Tibial nerve (tissue), 4 donors: ENCODE data around the gene RASA1. TPM values are rescaled to one million over a fixed set of nuclear protein-coding genes. Genes with fewer than 3 reads are reported as not detected.

Experiments used
- DNase-seq, 2 donors: peaks; one replicate each; pipeline ENCODE4 v3.0.0-alpha.2; 2019; ENCODE audit warnings: low spot score in 2 of 2
- H3K27ac ChIP-seq, 4 donors: fragments of 200-600 bp; sonication (generic) in 3 of 4; one replicate each; pipeline ENCODE4 v1.5.1; 2017 to 2019; ENCODE audit warnings: mild to moderate bottlenecking in 1 of 4
- H3K27me3 ChIP-seq, 2 donors: fragments of 200-600 bp; sonication (generic) in 1 of 2; one replicate each; pipeline versions ENCODE4 v1.5.1 to v1.6.0; 2017 to 2019
- H3K36me3 ChIP-seq, 3 donors: fragments of 200-600 bp; sonication (generic); one replicate each; pipeline ENCODE4 v1.5.1; 2018 to 2019
- H3K4me1 ChIP-seq, 4 donors: fragments of 200-600 bp; sonication (generic) in 3 of 4; one replicate each; pipeline ENCODE4 v1.5.1; 2017 to 2019
- H3K4me3 ChIP-seq, 4 donors: fragments of 200-600 bp; sonication (generic) in 3 of 4; one replicate each; pipeline ENCODE4 v1.5.1; 2017 to 2019; ENCODE audit warnings: mild to moderate bottlenecking in 1 of 4, moderate library complexity in 1 of 4
- H3K9me3 ChIP-seq, 4 donors: fragments of 200-600 bp; sonication (generic) in 3 of 4; one replicate each; pipeline ENCODE4 v1.5.1; 2017 to 2019
- EP300 ChIP-seq, 2 donors: sonication (generic); formaldehyde crosslinking; IDR thresholded peaks; one replicate each; pipeline ENCODE4 v1.6.1; 2017; ENCODE audit warnings: antibody characterized with exemption in 2 of 2, mild to moderate bottlenecking in 1 of 2
- POLR2A ChIP-seq, 2 donors: fragments of 450-650 bp; IDR thresholded peaks; one replicate each; pipeline ENCODE4 v1.6.1; 2017; ENCODE audit warnings: antibody characterized with exemption in 2 of 2, mild to moderate bottlenecking in 2 of 2, moderate library complexity in 2 of 2
- WGBS, 2 donors: methylation state at CpG; one replicate each; pipeline ENCODE4 v1.1.5; 2018; 5-methylcytosine and 5-hydroxymethylcytosine counted together
- total RNA-seq, 4 donors: library from RNA; depleted of rRNA; stranded (reverse); fragments of >200 nt; gene quantifications; one replicate each; pipeline ENCODE4 v1.1.0, GENCODE V29; 2016
- TF ChIP-seq, protein P1 (sequence below), 5 experiments: fragments of 200-600 bp in 3 of 5; fragments of 450-650 bp in 2 of 5; sonication (generic) in 3 of 5; IDR thresholded peaks; one replicate each; pipeline ENCODE4 v1.5.1; 2016 to 2019; ENCODE audit warnings: antibody characterized with exemption in 5 of 5, mild to moderate bottlenecking in 3 of 5, moderate library complexity in 2 of 5

The RASA1 gene
- total RNA-seq, 4 donors from 2014 or later: 26.9 to 40.6 (median 33.7) TPM

DNA sequence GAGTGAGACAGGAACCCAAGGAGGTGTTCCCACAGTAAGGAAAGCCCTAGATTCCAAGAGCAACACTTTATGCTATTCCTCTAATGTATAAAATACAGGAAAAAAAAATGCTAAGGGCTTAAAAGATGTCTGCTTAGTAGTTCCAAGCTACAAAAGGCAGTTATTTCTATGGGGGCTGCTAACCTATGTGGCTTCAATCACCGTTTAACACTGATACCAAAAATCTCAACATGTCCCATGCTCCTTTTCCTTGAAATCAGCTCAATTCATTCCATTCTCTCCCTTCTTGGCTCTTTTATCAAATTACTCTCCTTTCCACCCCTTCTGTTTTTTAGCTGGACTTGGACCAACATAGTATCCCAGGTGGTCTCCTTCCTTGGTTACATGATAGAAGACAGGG is 124.5 kb downstream of the RASA1 start:
- H3K27ac ChIP-seq: peak overlapping the region in 1 of 4 donors; percentile 66
- H3K36me3 ChIP-seq: peaks cover 0 to 81% (median 4%) of the 10 kb centered on the region in 3 donors
- TF ChIP-seq EP300 (IDR thresholded peaks at IDR 0.05) (peak in 1 of 2 donors; percentile 21), POLR2A (IDR thresholded peaks at IDR 0.05) (no peak)
- TF ChIP-seq, protein P1, sequence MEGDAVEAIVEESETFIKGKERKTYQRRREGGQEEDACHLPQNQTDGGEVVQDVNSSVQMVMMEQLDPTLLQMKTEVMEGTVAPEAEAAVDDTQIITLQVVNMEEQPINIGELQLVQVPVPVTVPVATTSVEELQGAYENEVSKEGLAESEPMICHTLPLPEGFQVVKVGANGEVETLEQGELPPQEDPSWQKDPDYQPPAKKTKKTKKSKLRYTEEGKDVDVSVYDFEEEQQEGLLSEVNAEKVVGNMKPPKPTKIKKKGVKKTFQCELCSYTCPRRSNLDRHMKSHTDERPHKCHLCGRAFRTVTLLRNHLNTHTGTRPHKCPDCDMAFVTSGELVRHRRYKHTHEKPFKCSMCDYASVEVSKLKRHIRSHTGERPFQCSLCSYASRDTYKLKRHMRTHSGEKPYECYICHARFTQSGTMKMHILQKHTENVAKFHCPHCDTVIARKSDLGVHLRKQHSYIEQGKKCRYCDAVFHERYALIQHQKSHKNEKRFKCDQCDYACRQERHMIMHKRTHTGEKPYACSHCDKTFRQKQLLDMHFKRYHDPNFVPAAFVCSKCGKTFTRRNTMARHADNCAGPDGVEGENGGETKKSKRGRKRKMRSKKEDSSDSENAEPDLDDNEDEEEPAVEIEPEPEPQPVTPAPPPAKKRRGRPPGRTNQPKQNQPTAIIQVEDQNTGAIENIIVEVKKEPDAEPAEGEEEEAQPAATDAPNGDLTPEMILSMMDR (IDR thresholded peaks at IDR 0.05): no peak
- H3K4me3 ChIP-seq: no peak overlapping the region
- H3K27me3 ChIP-seq: no peaks in the 10 kb centered on the region
- WGBS, 2 donors: 76 to 78% methylated on average over 1 of the region's 1 CpG
- no peaks in the 10 kb centered on the region for H3K9me3 ChIP-seq
- H3K4me1 ChIP-seq: peaks cover 0 to 33% (median 1%) of the 10 kb centered on the region in 4 donors
- DNase-seq: no peak

DNA sequence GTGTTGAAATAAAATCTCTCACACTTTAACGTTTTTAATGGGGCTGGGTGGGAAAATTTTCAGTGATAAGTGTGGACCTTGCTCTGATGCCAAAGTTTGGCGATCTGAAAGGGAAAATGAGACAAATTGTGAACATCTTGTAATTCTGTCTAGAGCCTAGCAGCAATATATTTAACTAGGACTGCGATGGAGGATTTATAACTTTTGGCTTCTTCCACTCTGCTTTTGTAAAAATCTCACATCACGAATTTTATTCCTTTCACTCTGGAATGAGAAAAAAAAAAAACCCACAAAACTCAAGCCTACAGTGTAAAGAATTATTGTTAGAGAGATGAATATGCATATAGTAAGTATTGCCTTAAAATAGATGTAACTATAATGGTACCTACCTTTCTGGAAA is 125.1 kb downstream of the RASA1 start:
- peaks cover 0 to 33% (median 1%) of the 10 kb centered on the region in 4 donors for H3K4me1 ChIP-seq
- no peak overlapping the region for H3K4me3 ChIP-seq
- WGBS, 2 donors: 68 to 79% methylated on average over 4 of the region's 4 CpGs
- no peaks in the 10 kb centered on the region for H3K27me3 ChIP-seq
- no peaks in the 10 kb centered on the region for H3K9me3 ChIP-seq
- H3K36me3 ChIP-seq: peaks cover 0 to 81% (median 4%) of the 10 kb centered on the region in 3 donors
- H3K27ac ChIP-seq: peak overlapping the region in 1 of 4 donors; percentile 66
- TF ChIP-seq POLR2A (IDR thresholded peaks at IDR 0.05) (no peak), EP300 (IDR thresholded peaks at IDR 0.05) (no peak)
- TF ChIP-seq, protein P1 (IDR thresholded peaks at IDR 0.05): no peak
- no peak for DNase-seq

DNA sequence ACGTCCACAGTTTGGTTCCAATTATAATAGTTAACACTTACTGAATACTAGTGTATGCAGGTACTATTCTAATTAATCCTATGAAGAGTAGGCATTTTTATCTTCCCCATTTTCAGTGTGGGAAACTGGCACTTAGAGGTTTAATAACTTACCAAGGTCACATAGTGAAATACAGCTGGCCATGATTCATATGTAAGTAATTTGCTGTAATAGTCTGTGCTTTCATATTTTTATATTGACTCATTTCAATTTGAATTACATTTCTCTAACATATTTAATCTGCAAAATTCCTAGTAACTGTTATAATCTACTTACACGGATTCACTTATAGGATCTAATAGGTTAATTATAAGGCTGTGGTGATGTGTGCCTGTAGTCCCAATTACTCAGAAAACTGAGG is 125.6 kb downstream of the RASA1 start:
- TF ChIP-seq POLR2A (IDR thresholded peaks at IDR 0.05) (no peak), EP300 (IDR thresholded peaks at IDR 0.05) (no peak)
- TF ChIP-seq, protein P1 (IDR thresholded peaks at IDR 0.05): no peak
- Histone ChIP-seq H3K4me3 (no peak overlapping the region), H3K27me3 (no peaks in the 10 kb centered on the region), H3K36me3 (peaks cover 0 to 82% (median 4%) of the 10 kb centered on the region in 3 donors), H3K27ac (peak overlapping the region in 2 of 4 donors; percentile 66 to 68), H3K4me1 (peaks cover 0 to 33% (median 1%) of the 10 kb centered on the region in 4 donors), H3K9me3 (no peaks in the 10 kb centered on the region)
- WGBS, 2 donors: 41 to 44% methylated on average over 2 of the region's 2 CpGs
- no peak for DNase-seq

DNA sequence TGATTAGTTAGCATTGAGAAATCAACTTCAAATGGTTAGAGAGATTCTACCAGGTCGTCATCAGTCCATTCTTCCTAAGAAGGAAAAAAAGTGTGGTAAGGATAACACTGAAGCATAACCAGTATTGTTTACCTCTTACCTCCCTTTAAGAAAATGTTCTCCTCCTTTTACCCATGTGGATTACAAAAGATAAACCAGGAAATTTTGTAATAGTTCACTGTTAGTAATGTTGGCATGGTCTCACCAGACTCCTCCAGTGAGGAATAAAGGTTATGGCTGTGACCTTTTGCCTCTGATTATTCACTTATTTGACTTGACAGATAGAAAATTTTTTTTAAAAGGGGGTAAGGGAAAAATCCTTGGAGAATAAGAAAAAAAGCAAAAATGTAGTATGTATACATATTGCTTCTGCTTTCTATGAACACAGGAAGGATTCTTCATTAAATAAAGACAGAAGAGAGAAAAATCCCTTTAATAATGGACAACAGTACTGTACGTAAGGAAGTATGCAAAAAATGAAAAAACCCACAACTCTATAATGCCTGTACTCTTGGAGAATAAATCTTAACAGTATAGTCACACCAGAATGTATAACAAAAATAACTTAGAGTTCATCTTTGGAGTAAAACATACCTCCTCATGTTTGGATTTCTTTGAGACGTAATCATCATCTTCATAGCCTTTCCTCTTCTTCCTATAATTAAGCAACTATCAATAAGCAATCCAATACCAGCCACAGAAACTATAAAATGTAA is 126.9 kb downstream of the RASA1 start:
- H3K9me3 ChIP-seq: no peaks in the 10 kb centered on the region
- DNase-seq: no peak
- no peaks in the 10 kb centered on the region for H3K27me3 ChIP-seq
- TF ChIP-seq EP300 (IDR thresholded peaks at IDR 0.05) (peak in 1 of 2 donors; percentile 44), POLR2A (IDR thresholded peaks at IDR 0.05) (no peak)
- TF ChIP-seq, protein P1 (IDR thresholded peaks at IDR 0.05): no peak
- H3K36me3 ChIP-seq: peaks cover 0 to 79% (median 0%) of the 10 kb centered on the region in 3 donors
- H3K4me3 ChIP-seq: no peak overlapping the region
- WGBS, 2 donors: 76 to 81% methylated on average over 3 of the region's 3 CpGs
- H3K27ac ChIP-seq: peak overlapping the region in 2 of 4 donors; percentile 66 to 68
- H3K4me1 ChIP-seq: peaks cover 0 to 41% (median 1%) of the 10 kb centered on the region in 4 donors

DNA sequence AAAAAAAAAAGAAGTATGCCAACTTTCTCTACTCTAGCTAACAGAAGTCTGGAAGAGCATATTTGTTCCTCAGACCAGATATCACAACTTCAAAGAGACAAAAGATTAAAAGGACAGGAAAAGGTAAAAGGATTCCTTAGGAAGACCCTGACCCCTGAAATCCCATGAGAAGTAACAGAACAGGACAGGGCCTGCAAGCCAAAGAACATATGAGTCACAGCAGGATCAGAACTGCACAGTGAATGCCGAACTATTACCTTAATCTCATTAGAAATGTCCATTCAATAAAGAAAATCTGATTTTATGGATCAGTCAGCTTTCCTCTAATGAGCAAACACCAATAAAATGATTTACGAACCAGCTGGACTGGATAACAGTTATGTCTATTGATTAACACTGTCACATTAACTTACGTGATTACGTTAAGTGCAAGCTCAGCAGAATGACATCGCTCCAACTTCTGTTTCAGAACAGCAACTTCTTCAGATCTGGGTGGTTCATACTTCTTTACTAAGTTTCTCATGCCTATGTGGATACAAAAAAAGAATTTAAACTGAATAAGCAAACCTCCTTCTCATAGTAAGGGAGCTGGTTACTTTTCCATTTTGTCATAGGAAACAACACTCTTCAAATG is 131.4 kb downstream of the RASA1 start:
- Histone ChIP-seq H3K9me3 (peaks cover 0 to 3% (median 0%) of the 10 kb centered on the region in 4 donors), H3K4me1 (peaks cover 0 to 25% (median 0%) of the 10 kb centered on the region in 4 donors), H3K4me3 (no peak overlapping the region), H3K36me3 (peaks cover 8 to 77% (median 9%) of the 10 kb centered on the region in 3 donors), H3K27me3 (no peaks in the 10 kb centered on the region), H3K27ac (peak overlapping the region in 1 of 4 donors; percentile 37)
- DNase-seq: no peak
- TF ChIP-seq POLR2A (IDR thresholded peaks at IDR 0.05) (no peak), EP300 (IDR thresholded peaks at IDR 0.05) (no peak)
- TF ChIP-seq, protein P1 (IDR thresholded peaks at IDR 0.05): no peak
- WGBS, 2 donors: 80 to 83% methylated on average over 5 of the region's 5 CpGs
